Epithelial cell of proximal tubule (primary cell): ENCODE data around the gene SCAMP4. TPM values are rescaled to one million over a fixed set of nuclear protein-coding genes. Genes with fewer than 3 reads are reported as not detected.

Source experiments
- DNase-seq: peaks from one replicate; pipeline ENCODE4 v3.0.0-alpha.2; 2011; ENCODE audit warnings: low read depth
- H3K4me3 ChIP-seq: 2 replicates; pipeline ENCODE4 v1.5.1; 2011; ENCODE audit warnings: low read depth, mild to moderate bottlenecking, low read length
- CTCF ChIP-seq: conservative IDR thresholded peaks from 2 replicates; pipeline ENCODE4 v1.5.1; 2012; ENCODE audit warnings: low read depth, mild to moderate bottlenecking, low read length
- total RNA-seq: library from RNA; depleted of rRNA; stranded (reverse); fragments of >200 nt; gene quantifications from 2 replicates; pipeline ENCODE4 v1.2.3, GENCODE V29; 2015

SCAMP4 gene
- total RNA-seq, 1 donor from 2014 or later, result 134 TPM

GRCh38 chr19:1950640-1951039 is 45.4 kb downstream of the SCAMP4 start:
- no peak overlapping the region for H3K4me3 ChIP-seq
- no peak for DNase-seq
- TF ChIP-seq CTCF, result no peak

GRCh38 chr19:1952635-1953034 is 47.4 kb downstream of the SCAMP4 start:
- DNase-seq, result no peak
- TF ChIP-seq CTCF, result no peak
- H3K4me3 ChIP-seq, result no peak overlapping the region

- TF ChIP-seq CTCF, result no peak
- no peak for DNase-seq
- no peak overlapping the region for H3K4me3 ChIP-seq
Observed at GRCh38 chr19:1953037-1953436, 47.8 kb downstream of the SCAMP4 start.

- no peak overlapping the region for H3K4me3 ChIP-seq
- TF ChIP-seq CTCF, result no peak
- no peak for DNase-seq
Observed at GRCh38 chr19:1953441-1954094, 48.4 kb downstream of the SCAMP4 start.

GRCh38 chr19:1954532-1954933 is 49.3 kb downstream of the SCAMP4 start:
- no peak for DNase-seq
- no peak overlapping the region for H3K4me3 ChIP-seq
- TF ChIP-seq CTCF, result no peak

- DNase-seq, result no peak
- no peak for TF ChIP-seq CTCF
Observed at GRCh38 chr19:1955171-1956121, 50.2 kb downstream of the SCAMP4 start.

More at GRCh38 chr19:1955171-1956121, 50.2 kb downstream of the SCAMP4 start:
- no peak overlapping the region for H3K4me3 ChIP-seq
